Stimulated activated CD4-positive, alpha-beta T cell treated with anti-CD3 and anti-CD28 coated beads, TNF-alpha, amount 100 ng/mL, for 4 hours (primary cell): ENCODE results near the gene CLASP2.

ENCODE experiments used
- DNase-seq, 3 experiments: peaks; one replicate each; pipeline ENCODE4 v3.0.0-alpha.2; 2020; ENCODE audit warnings: low read depth in 3 of 3

Gene CLASP2

GRCh38 chr3:33636125-33636850, 81.8 kb downstream of the CLASP2 start:
- DNase-seq = no peak

GRCh38 chr3:33634262-33634661, 83.8 kb downstream of the CLASP2 start:
- DNase-seq = no peak

GRCh38 chr3:33629219-33629618, 88.8 kb downstream of the CLASP2 start:
- no peak for DNase-seq

- no peak for DNase-seq
Observed at GRCh38 chr3:33624756-33625155, 93.3 kb downstream of the CLASP2 start.

GRCh38 chr3:33613041-33613440, 105.0 kb downstream of the CLASP2 start:
- no peak for DNase-seq

GRCh38 chr3:33612607-33613006, 105.4 kb downstream of the CLASP2 start:
- DNase-seq = no peak

- no peak for DNase-seq
Observed at GRCh38 chr3:33602829-33603228, 115.2 kb downstream of the CLASP2 start.

GRCh38 chr3:33597257-33597689, 120.8 kb downstream of the CLASP2 start:
- no peak for DNase-seq

GRCh38 chr3:33592999-33593398, 125.1 kb downstream of the CLASP2 start:
- no peak for DNase-seq

GRCh38 chr3:33590541-33590940, 127.5 kb downstream of the CLASP2 start:
- DNase-seq = no peak

- DNase-seq = no peak
Observed at GRCh38 chr3:33586402-33586801, 131.7 kb downstream of the CLASP2 start.

- DNase-seq = no peak
Observed at GRCh38 chr3:33582234-33582633, 135.8 kb downstream of the CLASP2 start.

GRCh38 chr3:33581666-33582065, 136.4 kb downstream of the CLASP2 start:
- DNase-seq = no peak

GRCh38 chr3:33579840-33580239, 138.2 kb downstream of the CLASP2 start:
- DNase-seq = no peak

GRCh38 chr3:33579178-33579510, 138.9 kb downstream of the CLASP2 start:
- no peak for DNase-seq

- no peak for DNase-seq
Observed at GRCh38 chr3:33578325-33579177, 139.5 kb downstream of the CLASP2 start.

- no peak for DNase-seq
Observed at GRCh38 chr3:33577588-33577987, 140.5 kb downstream of the CLASP2 start.

GRCh38 chr3:33577173-33577572, 140.9 kb downstream of the CLASP2 start:
- no peak for DNase-seq

GRCh38 chr3:33575311-33575710, 142.7 kb downstream of the CLASP2 start:
- DNase-seq = no peak

GRCh38 chr3:33557829-33558228, 160.2 kb downstream of the CLASP2 start:
- DNase-seq = no peak

GRCh38 chr3:33557279-33557678, 160.8 kb downstream of the CLASP2 start:
- no peak for DNase-seq

GRCh38 chr3:33547101-33547500, 171.0 kb downstream of the CLASP2 start:
- DNase-seq = no peak

- no peak for DNase-seq
Observed at GRCh38 chr3:33544126-33544525, 173.9 kb downstream of the CLASP2 start.
